HL-60/S4 treated with phorbol 12-myristate 13-acetate at 8.2 ng/mL for 4 days and 3 days (cell line): Measurements from ENCODE around the gene ULK3.
"Not testable (repeated sequence)": the region's sequence is repeated elsewhere in the genome, so short reads cannot be mapped to it uniquely, and the experiment has no call there.

Experiments used
- in situ Hi-C: fragments of 300-500 bp; cut with MboI; formaldehyde crosslinking; loops from 2 replicates; pipeline ENCODE4 v1.15.0; 2022; ENCODE audit warnings: low sequenced_read_pairs

Gene ULK3

GRCh38 chr15:74842581-74843444 is at the start of gene ULK3:
Gene ULK3, minus strand, starts transcription at chr15:74843156. Its CDS starts 51 bp downstream, at chr15:74843105.
- in situ Hi-C loops, result no loop called here

- in situ Hi-C loops, result no loop called here
These were observed 49.4 kb upstream of the ULK3 start for GRCh38 chr15:74892313-74892712.

GRCh38 chr15:74891469-74891868 is 48.5 kb upstream of the ULK3 start:
- in situ Hi-C loops, result no loop called here

GRCh38 chr15:74890665-74890960 is 47.7 kb upstream of the ULK3 start:
- in situ Hi-C loops, result no loop called here

- in situ Hi-C loops, result no loop called here
These were observed 47.1 kb upstream of the ULK3 start, which contains the start of gene MPI for GRCh38 chr15:74889883-74890664. Gene MPI, plus strand, starts transcription at chr15:74890042. Its CDS starts 32 bp downstream, at chr15:74890074.

GRCh38 chr15:74889390-74889882 is 46.5 kb upstream of the ULK3 start:
- in situ Hi-C loops, result no loop called here

GRCh38 chr15:74888716-74889115 is 45.8 kb upstream of the ULK3 start:
- in situ Hi-C loops, result no loop called here

GRCh38 chr15:74887537-74888193 is 44.7 kb upstream of the ULK3 start:
- in situ Hi-C loops, result not testable (repeated sequence)

- in situ Hi-C loops, result no loop called here
These were observed 42.5 kb upstream of the ULK3 start for GRCh38 chr15:74885461-74885860.

- in situ Hi-C loops, result no loop called here
These were observed 41.7 kb upstream of the ULK3 start for GRCh38 chr15:74884428-74885223.

- in situ Hi-C loops, result no loop called here
These were observed 39.6 kb upstream of the ULK3 start for GRCh38 chr15:74882528-74882927.

- in situ Hi-C loops, result no loop called here
These were observed 35.3 kb upstream of the ULK3 start for GRCh38 chr15:74878273-74878672.

GRCh38 chr15:74873756-74874424 is 30.9 kb upstream of the ULK3 start:
- in situ Hi-C loops, result no loop called here

- in situ Hi-C loops, result no loop called here
These were observed 30.2 kb upstream of the ULK3 start, which contains the start of gene SCAMP2 for GRCh38 chr15:74873036-74873755. Gene SCAMP2, minus strand, starts transcription at chr15:74873365. Its CDS starts 110 bp downstream, at chr15:74873255.

- in situ Hi-C loops, result no loop called here
These were observed 29.7 kb upstream of the ULK3 start for GRCh38 chr15:74872702-74873035.

GRCh38 chr15:74870436-74871215 is 27.7 kb upstream of the ULK3 start:
- in situ Hi-C loops, result no loop called here

GRCh38 chr15:74869726-74870407 is 26.9 kb upstream of the ULK3 start:
- in situ Hi-C loops, result no loop called here

GRCh38 chr15:74869372-74869725 is 26.4 kb upstream of the ULK3 start:
- in situ Hi-C loops, result no loop called here
